NCI-H187 treated with DMSO at 0.1 percent for 48 hours (cell line): ENCODE results near the gene IVNS1ABP.
"Not testable (repeated sequence)": the region's sequence is repeated elsewhere in the genome, so short reads cannot be mapped to it uniquely, and the experiment has no call there.

Experiments used
- DNase-seq: peaks from one replicate; lab custom pipeline; 2025; lab: John Stamatoyannopoulos, UW

The IVNS1ABP gene

DNA sequence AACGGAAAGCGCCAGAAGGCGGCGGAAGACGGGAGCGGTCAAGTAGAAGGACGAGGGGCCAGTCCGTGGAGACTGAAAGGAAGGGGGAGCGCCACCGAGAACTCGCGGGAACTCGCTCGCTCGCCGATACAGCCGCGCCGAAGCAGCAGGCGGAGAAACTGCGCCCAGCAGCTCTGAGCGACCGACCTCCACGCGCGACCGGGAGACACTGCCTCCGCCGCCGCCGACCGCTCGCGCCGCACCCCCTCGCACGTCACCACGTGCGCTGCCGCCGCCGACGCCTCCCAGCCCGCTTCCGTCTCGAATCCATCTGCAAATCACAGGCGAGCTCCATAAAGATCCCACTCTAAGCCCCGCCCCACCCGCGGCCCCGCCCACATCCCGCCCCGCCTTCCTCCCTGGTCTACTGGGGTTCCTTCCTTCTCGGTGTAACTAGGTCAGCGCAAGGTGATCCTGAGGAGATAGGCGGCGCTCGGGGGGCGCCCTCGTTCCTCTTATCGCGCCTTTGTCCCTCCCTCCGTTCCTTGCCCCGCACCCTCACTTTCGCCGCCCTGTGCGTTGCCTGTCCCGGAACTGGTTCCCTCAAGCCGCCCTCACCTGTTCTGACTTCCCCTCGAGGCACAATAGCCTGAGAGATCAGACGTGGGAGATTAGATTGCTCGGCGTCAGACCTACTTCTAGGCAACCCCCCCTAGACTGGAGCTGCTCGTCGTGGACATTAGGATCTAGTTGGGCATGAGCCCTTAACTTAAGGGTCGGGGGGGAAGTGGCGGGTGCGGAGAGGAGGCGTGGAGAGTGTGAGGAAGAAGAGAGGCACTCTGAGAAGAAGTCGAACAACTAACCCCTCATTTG lies at the start of gene IVNS1ABP:
IVNS1ABP (minus strand) TSS at position 210 of the 852 bp plus-strand sequence. CDS start 7,750 bp downstream, outside the sequence.
- DNase-seq, result peak; percentile 98

DNA sequence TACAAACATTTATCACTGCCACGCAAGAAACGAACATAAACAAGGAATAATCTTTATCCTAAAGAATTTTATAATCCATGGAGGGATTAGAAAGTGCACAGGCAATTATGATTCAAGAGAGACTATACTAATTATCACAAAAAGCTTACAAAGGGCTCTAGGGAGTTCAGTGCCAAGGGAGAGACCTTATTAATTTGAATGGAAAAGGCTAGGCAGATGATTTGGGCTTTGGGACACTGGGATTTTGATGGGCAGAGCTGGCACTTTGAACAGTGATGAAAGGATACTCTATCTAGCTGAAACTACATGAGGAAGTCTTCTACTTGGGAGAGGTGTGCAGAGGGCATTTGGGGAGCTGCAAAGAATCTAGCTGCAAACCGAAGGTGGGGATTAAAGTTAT lies 48.9 kb upstream of the IVNS1ABP start:
- DNase-seq, result no peak

DNA sequence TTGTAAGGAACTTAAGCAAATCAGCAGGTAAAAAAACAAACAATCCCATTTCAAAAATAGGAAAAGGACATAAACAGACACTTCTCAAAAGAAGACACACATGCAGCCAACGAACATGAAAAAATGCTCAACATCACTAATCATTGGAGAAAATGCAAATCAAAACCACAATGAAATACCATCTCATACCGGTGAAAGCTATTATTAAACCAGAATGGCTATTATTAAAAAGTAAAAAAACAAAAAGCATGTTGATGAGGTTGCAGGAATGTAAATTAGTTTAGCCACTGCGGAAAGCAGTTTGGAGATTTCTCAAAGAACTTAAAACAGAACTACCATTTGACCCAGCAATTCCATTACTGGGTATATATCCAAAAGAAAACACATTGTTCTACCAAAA lies 47.5 kb upstream of the IVNS1ABP start:
- DNase-seq, result not testable (repeated sequence)

DNA sequence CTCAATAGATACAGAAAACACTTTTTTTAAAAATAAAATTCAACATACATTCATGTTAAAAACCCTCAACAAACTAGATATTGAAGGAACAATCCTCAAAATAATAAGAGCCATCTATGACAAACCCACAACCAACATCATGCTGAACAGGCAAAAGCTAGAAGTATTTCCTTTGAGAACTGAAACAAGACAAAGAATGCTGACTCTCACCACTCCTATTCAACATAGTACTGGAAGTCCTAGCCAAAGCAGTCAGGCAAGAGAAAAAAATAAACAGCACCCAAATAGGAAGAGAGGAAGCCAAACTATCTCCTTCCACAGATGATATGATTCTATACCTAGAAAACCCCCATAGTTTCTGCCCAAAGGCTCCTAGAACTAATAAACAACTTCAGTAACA lies 46.2 kb upstream of the IVNS1ABP start:
- DNase-seq, result no peak

DNA sequence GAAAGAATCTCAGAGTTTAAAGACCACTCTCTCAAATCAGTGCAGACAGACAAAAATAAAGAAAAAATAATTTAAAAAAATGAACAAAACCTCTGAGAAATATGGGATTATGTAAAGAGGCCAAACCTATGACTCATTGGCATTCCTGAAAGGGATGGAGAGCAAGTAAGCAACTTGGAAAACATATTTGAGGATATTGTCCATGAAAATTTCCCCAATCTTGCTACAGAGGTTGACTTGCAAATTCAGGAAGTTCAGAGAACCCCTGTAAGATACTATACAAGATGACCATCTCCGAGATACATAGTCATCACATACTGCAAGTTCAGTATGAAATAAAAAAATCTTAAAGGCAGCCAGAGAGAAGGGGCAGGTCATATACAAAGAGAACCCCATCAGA lies 43.7 kb upstream of the IVNS1ABP start:
- DNase-seq, result no peak

DNA sequence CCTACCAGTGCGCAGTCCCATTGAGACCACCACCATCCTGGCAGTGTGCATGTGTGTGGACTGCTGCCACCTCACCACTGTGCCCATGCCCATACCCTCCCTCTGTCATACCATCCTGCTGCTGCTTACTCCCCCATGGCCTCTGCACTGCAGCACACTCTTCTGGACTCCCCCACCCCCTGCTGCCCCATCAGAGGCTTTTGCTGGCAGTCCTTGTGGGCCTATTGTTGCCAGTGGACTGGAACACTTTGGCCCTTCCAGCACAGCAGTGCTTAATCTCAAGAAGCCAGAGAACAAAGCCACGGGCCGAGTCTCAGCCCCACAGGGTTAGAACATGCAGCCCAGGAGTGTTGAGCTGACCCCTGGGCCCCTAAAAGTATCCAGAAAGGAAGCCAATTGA lies 41.9 kb upstream of the IVNS1ABP start:
- DNase-seq, result no peak

DNA sequence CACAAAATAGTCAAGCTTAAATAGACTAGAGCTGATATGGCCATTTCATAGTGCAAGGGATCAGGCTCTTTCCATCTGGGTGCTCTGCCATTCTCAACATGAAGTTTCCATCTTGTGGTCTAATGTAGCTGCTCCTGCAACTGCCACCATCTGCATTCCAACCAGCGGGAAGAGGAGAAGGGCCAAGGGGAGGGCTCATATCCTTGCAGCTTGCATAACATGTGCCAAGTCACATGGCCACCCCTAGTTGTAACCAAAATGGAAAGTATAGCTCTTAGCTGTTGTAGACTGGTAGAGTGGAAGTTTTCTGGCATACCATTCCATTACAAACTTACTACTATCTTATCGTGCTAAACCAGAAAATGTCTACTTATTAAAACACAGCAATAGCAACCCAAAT lies 38.9 kb upstream of the IVNS1ABP start:
- DNase-seq, result no peak

DNA sequence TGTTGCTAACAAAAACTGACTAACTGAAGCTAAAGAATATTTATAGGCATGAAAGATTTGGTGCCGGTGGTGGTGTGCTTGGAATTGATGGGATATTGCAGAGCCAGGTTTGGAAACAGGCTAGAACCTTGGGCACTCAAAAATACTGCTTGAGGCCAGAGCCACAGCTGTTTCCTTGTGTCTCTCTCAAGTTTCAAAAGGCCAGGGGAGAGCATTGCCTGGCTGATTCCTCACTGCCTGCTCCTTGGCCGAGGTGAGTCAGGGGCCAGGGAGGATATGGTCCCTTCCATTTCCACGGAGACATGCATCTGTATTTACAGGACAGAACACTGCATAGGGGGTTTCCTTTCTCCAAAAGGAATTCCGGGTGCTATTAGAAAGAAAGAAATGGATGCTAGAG lies 36.1 kb upstream of the IVNS1ABP start:
- no peak for DNase-seq

DNA sequence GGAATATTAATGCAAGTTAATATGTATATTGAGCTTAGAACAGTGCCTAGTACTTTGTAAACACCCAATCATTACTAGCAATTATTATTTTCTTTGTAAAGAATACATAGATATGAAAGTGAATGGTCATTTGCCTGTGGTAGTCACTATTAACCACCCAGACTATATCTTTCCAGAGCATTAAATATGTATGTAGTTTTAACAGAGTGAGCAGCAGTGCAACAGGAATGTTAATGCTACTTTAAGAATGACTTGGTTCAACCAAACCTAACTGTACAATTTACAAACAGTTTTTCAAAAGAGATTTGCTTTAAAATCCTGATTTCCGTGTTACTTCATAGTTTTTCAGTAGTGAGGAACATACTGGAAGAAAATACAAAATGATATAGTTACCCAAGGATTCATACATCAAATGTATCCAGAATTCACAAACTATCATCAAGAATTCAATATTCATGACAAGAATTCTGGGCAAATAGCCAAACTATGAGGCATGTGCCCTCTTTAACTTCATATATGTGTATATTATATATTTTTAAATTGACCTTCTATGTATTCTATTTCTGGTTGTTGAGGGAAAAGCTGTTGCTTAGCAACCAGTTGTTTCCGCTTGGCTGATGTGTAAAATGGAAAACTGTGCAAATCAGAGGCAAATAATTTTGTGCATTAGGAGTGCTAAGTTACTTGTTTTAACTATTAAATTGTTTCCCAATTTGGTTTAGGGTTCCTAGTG lies 34.9 kb upstream of the IVNS1ABP start:
- no peak for DNase-seq

DNA sequence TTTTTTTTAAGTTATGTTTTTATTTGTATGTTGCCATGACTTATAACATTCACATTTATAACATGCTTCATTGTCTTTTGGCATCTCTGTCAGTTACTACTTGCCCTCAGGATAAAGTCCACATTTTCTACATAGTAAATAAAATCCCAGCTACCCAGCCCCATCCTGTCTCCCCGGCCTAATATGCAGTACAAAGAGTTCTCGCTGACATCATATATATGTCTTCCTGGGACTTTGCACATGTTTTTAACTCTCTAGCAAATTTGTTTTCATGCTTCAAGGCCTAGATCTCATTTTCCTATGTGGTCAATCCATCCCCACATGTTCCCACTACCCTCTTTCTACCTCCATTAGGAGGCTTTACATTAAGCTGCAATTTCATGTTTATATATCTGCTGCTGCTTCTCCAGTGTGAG lies 33.0 kb upstream of the IVNS1ABP start:
- DNase-seq, result no peak

DNA sequence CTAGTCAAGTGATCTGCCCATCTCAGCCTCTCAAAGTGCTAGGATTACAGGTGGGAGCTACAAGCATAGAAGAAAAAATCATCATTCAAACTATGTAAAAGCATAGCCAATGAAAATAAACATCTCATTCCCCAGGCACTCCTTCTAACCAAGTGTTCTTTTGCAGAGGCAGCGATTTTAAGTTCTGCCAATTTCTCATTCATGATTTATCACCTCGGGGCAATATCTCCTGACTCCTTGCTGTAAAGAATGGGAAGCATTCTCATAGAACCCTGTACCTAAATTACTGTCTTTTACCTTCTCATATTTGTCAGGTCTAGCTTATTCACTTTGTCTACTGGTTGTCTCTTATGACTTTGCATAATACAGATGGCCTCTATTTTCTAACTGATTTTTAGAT lies 32.5 kb upstream of the IVNS1ABP start:
- DNase-seq, result no peak

DNA sequence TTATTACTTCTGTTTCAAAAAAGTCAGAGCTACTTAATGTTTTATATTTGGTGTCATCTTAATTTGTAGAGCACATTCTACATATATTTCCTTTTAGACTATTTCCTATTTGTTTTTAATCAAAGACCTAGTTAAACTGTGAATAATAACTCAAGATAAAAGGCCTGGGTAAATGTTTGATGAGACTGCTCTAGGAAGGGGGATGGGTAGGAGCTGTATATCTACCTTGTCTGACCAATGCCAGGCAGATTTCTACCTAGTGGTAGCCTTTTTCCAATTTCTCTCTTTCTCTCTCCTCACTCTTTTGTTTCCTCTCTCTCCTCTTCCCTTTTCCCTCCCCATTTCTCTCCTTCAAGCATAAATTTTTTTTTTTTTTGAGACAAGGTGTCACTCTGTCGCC lies 31.9 kb upstream of the IVNS1ABP start:
- no peak for DNase-seq

DNA sequence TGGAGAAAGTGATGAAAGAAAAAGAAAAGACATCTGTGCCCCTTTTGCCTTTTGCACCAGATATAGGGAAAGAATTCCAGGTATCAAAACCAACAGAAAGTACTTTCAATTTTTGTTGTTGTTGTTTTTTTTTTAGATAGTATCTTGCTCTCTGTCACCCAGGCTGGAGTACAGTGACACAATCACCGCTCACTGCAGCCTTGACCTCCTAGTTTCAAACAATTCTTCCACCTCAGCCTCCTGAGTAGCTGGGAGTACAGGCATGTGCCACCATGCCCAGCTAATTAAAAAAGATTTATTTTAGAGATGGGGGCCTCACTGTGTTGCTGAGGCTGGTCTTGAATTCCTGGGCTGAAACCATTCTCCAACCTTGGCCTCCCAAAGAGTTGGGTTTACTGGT lies 31.3 kb upstream of the IVNS1ABP start:
- no peak for DNase-seq

DNA sequence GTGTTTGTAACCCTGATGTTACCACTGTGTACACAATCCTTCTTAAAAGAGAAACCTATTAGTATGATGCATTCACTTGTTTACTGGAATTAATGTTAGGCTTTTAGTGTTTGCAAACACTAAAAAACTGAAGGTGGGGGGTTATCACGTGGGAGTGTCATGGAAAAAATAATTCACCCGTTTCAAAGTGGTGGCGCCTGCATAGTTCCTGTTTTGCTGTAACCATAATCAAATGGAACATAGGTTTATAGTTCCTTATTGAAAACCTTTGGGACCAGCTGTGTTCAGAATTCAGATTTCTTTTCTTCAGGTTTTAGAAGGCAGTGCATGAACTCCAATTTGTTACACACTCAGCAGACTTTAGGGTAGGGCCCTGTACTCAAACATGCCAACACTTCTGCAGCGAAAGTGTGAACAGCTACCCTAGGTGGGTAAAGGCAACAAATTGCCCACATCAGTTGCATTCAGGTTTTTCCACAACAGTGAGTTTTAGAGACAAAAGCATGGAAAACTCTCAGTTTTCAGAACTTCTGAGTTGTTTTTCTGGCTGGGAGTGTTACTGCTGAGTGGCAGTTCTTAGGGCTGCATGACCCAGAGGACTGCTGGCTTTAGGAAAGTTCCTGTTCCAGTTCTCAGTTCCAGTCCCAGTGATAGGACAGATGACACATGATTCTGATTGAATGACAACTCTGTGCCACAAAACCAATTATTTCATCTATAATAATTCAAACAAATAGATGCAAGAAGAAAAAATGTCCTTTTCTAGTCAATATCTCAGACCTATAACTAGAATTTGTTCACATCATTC lies 29.1 kb upstream of the IVNS1ABP start:
- DNase-seq, result no peak

DNA sequence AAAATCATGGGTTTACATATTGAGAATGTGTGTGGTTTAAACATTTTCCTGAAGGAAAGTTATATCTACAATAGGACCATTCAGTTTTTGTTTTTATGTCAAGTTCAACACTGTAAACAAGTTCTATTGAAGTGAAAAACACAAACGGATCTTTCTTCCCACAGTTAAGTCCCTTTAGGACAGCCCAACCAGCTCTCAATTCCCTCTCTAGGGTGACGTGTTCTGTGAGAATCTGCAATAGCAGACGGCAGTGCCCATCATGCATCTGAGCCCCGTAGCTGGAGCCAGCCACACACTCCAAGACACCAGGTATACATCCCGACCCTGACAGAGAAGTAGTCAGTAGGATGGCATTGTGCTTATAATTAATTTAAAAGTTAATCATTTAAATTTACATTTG lies 26.3 kb upstream of the IVNS1ABP start:
- no peak for DNase-seq

DNA sequence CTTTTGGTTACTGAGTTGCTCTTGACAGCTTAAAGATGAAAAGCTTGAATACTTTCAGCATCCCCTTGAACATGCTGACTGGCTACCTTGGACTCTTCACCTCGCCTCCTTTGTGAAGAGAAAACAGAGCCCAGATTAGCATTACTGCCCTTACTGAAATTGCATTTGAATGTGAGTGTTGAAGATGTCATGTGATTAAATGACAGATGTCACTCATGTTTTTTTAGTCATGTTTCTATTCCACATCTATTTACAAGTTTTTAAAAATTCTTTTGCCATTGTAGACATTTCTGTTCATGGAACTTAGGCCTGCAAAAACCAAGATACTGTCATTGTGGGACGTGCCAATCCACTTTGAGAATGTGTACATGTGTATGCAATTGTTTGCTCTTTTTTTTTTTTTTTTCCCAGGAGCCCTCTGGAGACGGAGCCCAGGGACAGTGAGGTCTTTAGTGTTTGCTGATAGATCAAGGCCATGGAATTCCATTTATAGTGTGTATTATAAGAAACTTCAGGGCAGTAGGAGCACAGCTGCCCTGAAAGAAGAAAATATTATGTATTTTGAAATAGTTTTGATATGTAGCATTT lies 25.7 kb upstream of the IVNS1ABP start:
- DNase-seq, result no peak

DNA sequence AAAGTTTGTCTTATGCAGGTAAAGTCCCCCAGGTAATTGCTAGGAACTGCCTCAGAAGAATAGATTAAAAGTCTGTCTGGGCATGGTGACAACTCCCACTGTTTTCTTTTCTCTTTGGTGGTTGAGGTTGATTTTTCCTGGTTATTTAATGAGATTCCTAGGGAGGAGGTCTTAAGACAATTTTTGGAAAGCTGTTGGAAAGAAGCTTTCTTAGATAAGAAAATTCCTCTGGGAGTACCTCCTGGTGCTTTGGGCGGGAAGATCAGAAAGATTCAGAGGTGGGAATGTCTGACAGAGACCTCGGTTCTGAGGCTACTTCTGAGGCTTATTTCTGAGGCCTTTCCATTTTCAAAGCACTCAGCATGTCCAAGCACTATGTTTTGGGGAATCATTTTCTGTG lies 25.0 kb upstream of the IVNS1ABP start:
- DNase-seq, result no peak

DNA sequence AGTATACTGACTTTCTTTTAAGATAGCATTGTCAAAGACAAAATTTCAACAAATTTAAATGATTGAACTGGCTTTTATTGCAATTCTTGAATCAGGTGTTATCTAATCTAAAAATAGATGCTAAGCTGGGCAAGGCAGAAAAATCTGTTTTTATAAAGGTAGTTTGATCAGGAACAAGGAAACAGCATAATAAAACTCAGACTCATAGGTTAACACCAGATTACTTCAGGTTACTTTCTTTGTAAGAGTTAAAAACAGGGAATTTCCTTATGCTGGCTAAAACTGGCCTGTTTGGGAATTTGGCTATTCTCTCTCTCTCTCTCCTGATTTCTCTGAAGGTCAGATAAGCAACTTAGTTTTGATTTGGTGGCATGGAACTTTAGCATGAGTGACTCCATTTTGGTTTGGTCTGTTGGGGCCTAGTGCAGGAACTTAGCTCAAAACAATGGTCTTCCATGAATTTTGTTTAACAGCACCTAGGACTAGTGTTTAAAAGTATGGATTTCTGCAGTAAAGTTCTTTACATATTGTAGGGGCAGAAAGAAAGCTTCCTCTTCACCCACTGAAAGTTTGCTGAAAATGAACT lies 24.2 kb upstream of the IVNS1ABP start:
- DNase-seq, result no peak

DNA sequence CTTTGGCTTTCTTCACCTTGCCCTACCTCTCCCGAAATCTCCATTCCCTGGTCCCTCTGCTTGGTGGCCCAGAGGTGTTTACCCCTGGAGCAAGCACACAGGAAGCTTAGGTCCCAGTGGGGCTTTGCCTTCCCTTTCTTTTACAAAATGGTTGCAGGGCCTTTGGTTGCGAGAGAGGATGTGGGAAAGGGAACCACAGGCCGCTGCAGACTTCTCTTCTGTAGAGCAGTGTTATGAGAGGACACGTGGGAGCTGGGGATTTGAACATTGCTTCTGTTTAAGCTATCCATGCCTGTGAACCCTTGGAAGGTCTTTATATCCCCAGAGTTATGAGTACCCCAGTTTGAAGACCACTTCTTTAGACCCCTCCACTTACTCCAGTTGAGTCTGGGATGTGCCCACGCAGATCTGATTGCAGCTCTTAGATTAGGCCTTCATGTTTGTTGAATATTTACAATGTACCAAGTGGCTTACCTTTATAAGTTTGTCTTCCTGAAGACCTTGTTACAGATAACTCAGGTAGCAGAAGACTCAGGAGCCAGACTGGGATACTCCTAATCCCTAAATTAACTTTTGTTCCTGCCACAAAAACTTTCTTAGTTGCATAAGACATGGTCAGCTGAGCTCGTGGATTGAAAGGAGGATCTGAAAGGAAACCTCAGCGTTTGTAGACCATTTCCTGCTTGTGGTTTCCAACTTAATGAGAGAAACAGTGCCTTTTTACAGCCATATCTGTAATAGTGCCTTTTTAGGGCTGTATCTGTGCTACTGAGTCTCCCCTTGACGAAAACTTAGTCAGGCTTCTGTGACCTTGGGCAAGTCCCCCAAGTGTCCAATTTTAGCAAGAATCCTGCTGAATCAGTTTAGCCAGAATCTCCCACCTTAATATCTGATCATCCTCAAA lies 21.9 kb upstream of the IVNS1ABP start:
- no peak for DNase-seq

DNA sequence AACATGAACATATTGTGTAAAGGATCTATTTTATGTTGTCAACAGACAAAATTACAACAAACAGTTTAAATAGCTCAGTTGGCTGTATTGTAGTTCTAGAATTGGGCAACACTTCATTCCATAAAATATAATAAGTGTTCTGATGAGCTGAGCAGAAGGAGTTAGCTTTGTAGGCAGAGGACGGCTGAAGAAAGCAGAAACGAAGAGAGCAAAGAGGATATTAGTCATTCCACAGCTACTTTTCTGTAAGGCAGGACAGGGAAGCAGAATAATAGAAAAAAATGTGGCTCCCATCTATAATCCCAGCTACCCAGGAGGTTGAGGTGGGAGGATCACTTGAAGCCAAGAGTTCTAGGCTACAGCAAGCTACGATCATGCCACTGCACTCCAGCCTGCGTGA lies 20.2 kb upstream of the IVNS1ABP start:
- DNase-seq, result no peak

DNA sequence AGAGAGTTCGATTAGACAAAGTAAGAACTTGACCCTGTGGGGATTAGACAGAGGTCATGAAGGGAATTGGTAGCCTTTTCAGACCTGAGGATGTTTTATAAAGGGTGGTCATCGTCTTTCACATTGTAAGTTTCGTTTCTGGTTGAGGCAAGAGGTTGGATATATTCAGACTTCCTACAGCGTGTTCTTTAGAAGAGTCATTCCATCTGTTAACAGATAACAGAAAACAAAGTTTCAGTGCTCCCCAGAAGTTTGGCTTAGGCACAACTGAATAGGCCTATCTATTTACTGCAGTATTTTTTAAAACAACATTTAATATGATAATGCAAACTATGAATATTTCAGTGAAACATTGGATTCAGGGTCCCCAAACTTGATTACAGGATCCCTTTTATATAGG lies 17.1 kb upstream of the IVNS1ABP start:
- DNase-seq, result no peak
